ENCODE data around the gene ZNF564. TPM values are rescaled to one million over a fixed set of nuclear protein-coding genes. Genes with fewer than 3 reads are reported as not detected.

ZNF564 gene
- total and polyA plus RNA-seq, 2 of the 13 experiments (the other 11 are each of a cell fraction or from before 2014, with no cell fraction given): 2.3 to 11.1 TPM

DNA sequence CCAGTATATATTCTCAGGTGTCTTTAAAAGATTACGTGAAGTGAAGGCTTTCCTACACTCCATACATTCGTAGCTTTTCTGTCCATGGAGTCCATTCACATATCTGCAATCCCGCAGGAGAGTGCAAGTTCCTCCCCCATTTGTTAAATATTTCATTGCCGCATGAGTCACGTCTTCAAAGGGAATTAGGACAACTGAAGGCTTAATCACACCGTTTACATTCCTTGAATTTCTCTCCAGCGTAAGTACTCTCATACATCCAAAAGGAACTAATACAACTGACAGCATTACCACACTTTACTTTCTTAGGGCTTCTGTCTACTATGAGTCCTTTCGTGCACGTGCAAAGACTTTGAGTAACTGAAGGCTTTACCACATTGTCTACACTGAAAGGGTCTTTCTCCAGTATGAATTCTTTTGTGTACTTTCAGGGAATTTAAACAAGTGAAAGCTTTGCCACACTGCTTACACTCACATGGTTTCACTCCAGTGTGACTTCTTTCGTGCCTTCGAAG lies 29.0 kb upstream of the ZNF564 start (continued):
- TF ChIP-seq EP300 (IDR thresholded peaks at IDR 0.05; ENCODE audit: low read depth in 2 of 2, low read length in 2 of 2): peak in 1 of 2 experiments; percentile 37; a peak in 1 of 4 replicates
- TF ChIP-seq EP300 (CRISPR knock-in tag; IDR thresholded peaks at IDR 0.05; ENCODE audit: borderline replicate concordance): 0 out of 2 replicates have a peak, but pooled peaks have one; percentile 35
- TF ChIP-seq, protein P1, sequence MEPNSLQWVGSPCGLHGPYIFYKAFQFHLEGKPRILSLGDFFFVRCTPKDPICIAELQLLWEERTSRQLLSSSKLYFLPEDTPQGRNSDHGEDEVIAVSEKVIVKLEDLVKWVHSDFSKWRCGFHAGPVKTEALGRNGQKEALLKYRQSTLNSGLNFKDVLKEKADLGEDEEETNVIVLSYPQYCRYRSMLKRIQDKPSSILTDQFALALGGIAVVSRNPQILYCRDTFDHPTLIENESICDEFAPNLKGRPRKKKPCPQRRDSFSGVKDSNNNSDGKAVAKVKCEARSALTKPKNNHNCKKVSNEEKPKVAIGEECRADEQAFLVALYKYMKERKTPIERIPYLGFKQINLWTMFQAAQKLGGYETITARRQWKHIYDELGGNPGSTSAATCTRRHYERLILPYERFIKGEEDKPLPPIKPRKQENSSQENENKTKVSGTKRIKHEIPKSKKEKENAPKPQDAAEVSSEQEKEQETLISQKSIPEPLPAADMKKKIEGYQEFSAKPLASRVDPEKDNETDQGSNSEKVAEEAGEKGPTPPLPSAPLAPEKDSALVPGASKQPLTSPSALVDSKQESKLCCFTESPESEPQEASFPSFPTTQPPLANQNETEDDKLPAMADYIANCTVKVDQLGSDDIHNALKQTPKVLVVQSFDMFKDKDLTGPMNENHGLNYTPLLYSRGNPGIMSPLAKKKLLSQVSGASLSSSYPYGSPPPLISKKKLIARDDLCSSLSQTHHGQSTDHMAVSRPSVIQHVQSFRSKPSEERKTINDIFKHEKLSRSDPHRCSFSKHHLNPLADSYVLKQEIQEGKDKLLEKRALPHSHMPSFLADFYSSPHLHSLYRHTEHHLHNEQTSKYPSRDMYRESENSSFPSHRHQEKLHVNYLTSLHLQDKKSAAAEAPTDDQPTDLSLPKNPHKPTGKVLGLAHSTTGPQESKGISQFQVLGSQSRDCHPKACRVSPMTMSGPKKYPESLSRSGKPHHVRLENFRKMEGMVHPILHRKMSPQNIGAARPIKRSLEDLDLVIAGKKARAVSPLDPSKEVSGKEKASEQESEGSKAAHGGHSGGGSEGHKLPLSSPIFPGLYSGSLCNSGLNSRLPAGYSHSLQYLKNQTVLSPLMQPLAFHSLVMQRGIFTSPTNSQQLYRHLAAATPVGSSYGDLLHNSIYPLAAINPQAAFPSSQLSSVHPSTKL (CRISPR knock-in tag; IDR thresholded peaks at IDR 0.05): peak; percentile 71
- no peak for TF ChIP-seq ZNF782 (CRISPR knock-in tag; IDR thresholded peaks at IDR 0.05; ENCODE audit: borderline replicate concordance)
- no peak for TF ChIP-seq ZNF224 (CRISPR knock-in tag; IDR thresholded peaks at IDR 0.05)
- TF ChIP-seq SOX13 (IDR thresholded peaks at IDR 0.05): no peak
- TF ChIP-seq SOX13 (CRISPR knock-in tag; conservative IDR thresholded peaks at IDR 0.05 in 1 of 2, IDR thresholded peaks at IDR 0.05 in 1 of 2): peak in 1 of 2 experiments; percentile 35; a peak in 1 of 4 replicates

DNA sequence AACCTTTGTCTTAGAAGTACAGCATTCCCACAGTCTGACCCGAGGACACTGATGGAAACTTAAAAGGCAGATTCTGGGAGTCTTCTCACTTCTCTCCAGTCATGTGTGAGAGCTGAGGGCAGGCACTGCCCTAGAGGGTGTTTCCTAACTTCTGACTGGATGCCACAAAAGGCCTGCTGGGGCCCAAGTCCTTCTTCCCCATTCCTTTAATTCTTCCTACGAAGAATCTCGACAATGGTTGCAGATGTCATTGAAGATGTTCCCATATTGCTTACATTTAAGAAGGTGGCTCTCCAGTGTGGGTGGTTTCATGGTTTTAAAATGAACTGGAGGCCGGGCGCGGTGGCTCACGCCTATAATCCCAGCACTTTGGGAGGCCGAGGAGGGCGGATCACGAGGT lies 27.4 kb upstream of the ZNF564 start:
- BruUV-seq (replicated peaks): no TSS peak
- WGBS (ENCODE audit: low lambda C conversion rate): 99% methylated on average over 10 of the region's 10 CpGs
- no peak overlapping the region for H3K4me2 ChIP-seq (ENCODE audit: low read depth, low read length)
- no peak overlapping the region for H2AFZ ChIP-seq (ENCODE audit: low read length)
- no peaks in the 10 kb centered on the region for H3K79me2 ChIP-seq (ENCODE audit: insufficient read depth, low read length)
- CTCF ChIA-PET (ENCODE audit: low intra/inter-chr PET ratio, low total read pairs): no interaction called here
- POLR2A ChIA-PET: no interaction called here
- no peak overlapping the region for H3K27ac ChIP-seq (ENCODE audit: extremely low read length, insufficient read depth, low read length)
- TF ChIP-seq ZNF510 (CRISPR knock-in tag; IDR thresholded peaks at IDR 0.05; ENCODE audit: low read depth): no peak
- TF ChIP-seq ZSCAN9 (CRISPR knock-in tag; IDR thresholded peaks at IDR 0.05; ENCODE audit: borderline replicate concordance): no peak
- TF ChIP-seq GZF1 (CRISPR knock-in tag; IDR thresholded peaks at IDR 0.05): no peak
- TF ChIP-seq ZNF207 (IDR thresholded peaks at IDR 0.05; ENCODE audit: borderline replicate concordance): no peak
- peaks cover 31% of the 10 kb centered on the region for H3K4me1 ChIP-seq (ENCODE audit: insufficient read depth, low read length)
- FAIRE-seq (no peak), DNase-seq (ENCODE audit: low spot score) (no peak), ATAC-seq (no peak)
- peaks cover 4 to 29% of the 10 kb centered on the region in 2 experiments; a peak in 4 of 5 replicates for H3K36me3 ChIP-seq (replicated peaks in 1 of 2; ENCODE audit: control insufficient read depth in 1 of 2, insufficient read depth in 2 of 2, low read length in 2 of 2)
- in situ Hi-C loops (cut with HindIII; ENCODE audit: extremely low pct_ligation_motif_present, low pct_unique_long_range_greater_than_20kb): no loop called here
- no peak overlapping the region for H3K4me3 ChIP-seq (replicated peaks in 1 of 3; ENCODE audit: insufficient read depth in 1 of 3, low read depth in 2 of 3, low read length in 3 of 3)
- H3K9ac ChIP-seq (ENCODE audit: insufficient read depth, low read depth, low read length): no peak overlapping the region
- no peaks in the 10 kb centered on the region for H3K9me3 ChIP-seq (ENCODE audit: low read length)
- H3K27me3 ChIP-seq (ENCODE audit: control insufficient read depth in 1 of 2, insufficient read depth in 2 of 2, low read length in 2 of 2): no peaks in the 10 kb centered on the region
- H4K20me1 ChIP-seq (ENCODE audit: insufficient read depth, low read length): no peaks in the 10 kb centered on the region
- intact Hi-C loops (cut with micrococcal nuclease; ENCODE audit: unreplicated experiment): no loop called here
